ENCODE results near the gene SLC51B.
A peak's percentile ranks its signal among the peaks of the same experiment; 100 is the strongest.
"Not testable (repeated sequence)": the region's sequence is repeated elsewhere in the genome, so short reads cannot be mapped to it uniquely, and the experiment has no call there.

The SLC51B gene

GRCh38 chr15:65085990-65086679, 40.9 kb downstream of the SLC51B start:
- no peak for DNase-seq

- DNase-seq = no peak
These were observed 41.5 kb downstream of the SLC51B start for GRCh38 chr15:65086680-65087111.

GRCh38 chr15:65087411-65087810, 42.2 kb downstream of the SLC51B start:
- no peak for DNase-seq

- no peak for DNase-seq
These were observed 42.9 kb downstream of the SLC51B start for GRCh38 chr15:65087873-65088642.

- DNase-seq = no peak
These were observed 43.4 kb downstream of the SLC51B start for GRCh38 chr15:65088643-65089021.

- no peak for DNase-seq
These were observed 44.1 kb downstream of the SLC51B start for GRCh38 chr15:65089206-65089824.

- DNase-seq = no peak
These were observed 47.0 kb downstream of the SLC51B start for GRCh38 chr15:65091946-65092770.

GRCh38 chr15:65092911-65093792, 48.0 kb downstream of the SLC51B start:
- no peak for DNase-seq

- DNase-seq = not testable (repeated sequence)
These were observed 48.6 kb downstream of the SLC51B start for GRCh38 chr15:65093793-65094170.

- DNase-seq = no peak
These were observed 49.3 kb downstream of the SLC51B start for GRCh38 chr15:65094294-65094995.

- DNase-seq = no peak
These were observed 50.0 kb downstream of the SLC51B start for GRCh38 chr15:65095011-65095746.

- DNase-seq = no peak
These were observed 50.5 kb downstream of the SLC51B start for GRCh38 chr15:65095747-65096104.

- no peak for DNase-seq
These were observed 51.5 kb downstream of the SLC51B start for GRCh38 chr15:65096481-65097385.

GRCh38 chr15:65097651-65098263, 52.6 kb downstream of the SLC51B start:
- no peak for DNase-seq

- DNase-seq = no peak
These were observed 54.1 kb downstream of the SLC51B start for GRCh38 chr15:65099336-65099735.

GRCh38 chr15:65099801-65100200, 54.6 kb downstream of the SLC51B start:
- not testable (repeated sequence) for DNase-seq

- DNase-seq = no peak
These were observed 55.3 kb downstream of the SLC51B start for GRCh38 chr15:65100442-65100841.

- peak; percentile 49 for DNase-seq
These were observed 56.3 kb downstream of the SLC51B start for GRCh38 chr15:65101411-65101890.

All from activated naive CD4-positive, alpha-beta T cell treated with Interleukin-2 at 50 U/mL for 16 hours (primary cell).